OCI-LY3 (cell line): Measurements from ENCODE around the gene RAB5B.
A peak's percentile ranks its signal among the peaks of the same experiment; 100 is the strongest.
"Not testable (repeated sequence)": the region's sequence is repeated elsewhere in the genome, so short reads cannot be mapped to it uniquely, and the experiment has no call there.

Experiments
- H2AFZ ChIP-seq: fragments of 200-600, 300-600 bp; shearing (Covaris generic); 2 replicates; pipeline ENCODE4 v1.6.0; 2014; ENCODE audit warnings: antibody characterized with exemption, low read depth, low read length
- H3K27ac ChIP-seq: fragments of 200-600, 300-600 bp; sonication (generic); 2 replicates; pipeline ENCODE4 v1.5.1; 2014; ENCODE audit warnings: mild to moderate bottlenecking, low read length, moderate library complexity, mixed read lengths
- H3K27me3 ChIP-seq: fragments of 200-600, 300-600 bp; sonication (generic); 2 replicates; pipeline ENCODE4 v1.6.1; 2014; ENCODE audit warnings: low read depth, low read length, mixed read lengths
- H3K36me3 ChIP-seq: fragments of 200-600, 300-600 bp; sonication (generic); replicated peaks from 2 replicates; pipeline ENCODE3; 2014; ENCODE audit warnings: low read depth, low read length, mixed read lengths
- H3K4me1 ChIP-seq: fragments of 300-600, 200-600 bp; sonication (generic); 2 replicates; pipeline ENCODE4 v1.6.1; 2014; ENCODE audit warnings: low read length, mixed read lengths
- H3K4me2 ChIP-seq: fragments of 200-600, 300-600 bp; sonication (generic); 2 replicates; pipeline ENCODE4 v1.6.1; 2014; ENCODE audit warnings: low read length, mixed read lengths
- H3K4me3 ChIP-seq: fragments of 300-600, 200-600 bp; sonication (generic); 2 replicates; pipeline ENCODE4 v1.5.1; 2014; ENCODE audit warnings: antibody characterized with exemption, mild to moderate bottlenecking, low read length, moderate library complexity
- H3K79me2 ChIP-seq: fragments of 300-600, 200-600 bp; shearing (Covaris generic); 2 replicates; pipeline ENCODE4 v1.6.1; 2014; ENCODE audit warnings: mild to moderate bottlenecking, low read length, mixed read lengths
- H3K9ac ChIP-seq: fragments of 300-600, 200-600 bp; shearing (Covaris generic); 2 replicates; pipeline ENCODE4 v1.6.0; 2014; ENCODE audit warnings: mild to moderate bottlenecking, low read length, moderate library complexity
- H3K9me3 ChIP-seq: fragments of 200-600, 300-600 bp; shearing (Covaris generic); 2 replicates; pipeline ENCODE4 v1.6.1; 2014; ENCODE audit warnings: low read length, mixed read lengths; ENCODE audit not compliant: insufficient read depth
- H4K20me1 ChIP-seq: fragments of 200-600, 300-600 bp; sonication (generic); 2 replicates; pipeline ENCODE4 v1.6.1; 2016; ENCODE audit warnings: low read length, mixed read lengths; ENCODE audit not compliant: insufficient read depth
- EZH2phosphoT487 ChIP-seq: fragments of 200-600 bp; shearing (Covaris generic); IDR thresholded peaks from 2 replicates; pipeline ENCODE4 v1.6.1; 2018; ENCODE audit warnings: antibody characterized with exemption, mixed run types, low read depth
- TF ChIP-seq, protein P1 (sequence below): fragments of 200-600, 300-600 bp; sonication (generic); IDR thresholded peaks from 2 replicates; pipeline ENCODE4 v1.5.1; 2014; ENCODE audit warnings: antibody characterized with exemption, low read length, low read depth

Gene RAB5B

DNA sequence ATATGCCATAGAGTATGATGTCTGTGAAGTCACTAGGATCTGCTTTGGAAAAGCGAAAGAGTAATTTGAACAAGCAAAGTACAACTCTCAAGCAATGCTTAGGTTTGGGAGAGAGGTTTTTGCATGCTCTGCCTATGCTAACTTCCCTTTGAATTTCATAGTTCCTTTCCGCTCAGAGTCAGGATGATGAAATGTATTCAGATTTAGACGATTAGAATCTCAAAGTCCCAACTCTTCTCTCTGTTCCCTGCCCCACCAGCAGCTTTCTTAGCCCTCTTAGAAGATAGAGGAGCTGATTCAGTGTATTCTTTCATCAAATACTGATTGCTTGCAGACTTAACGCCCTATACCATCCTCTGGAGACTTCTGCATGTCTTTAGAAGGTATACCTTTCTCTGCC, 11.5 kb downstream of the RAB5B start:
- H3K4me2 ChIP-seq = no peak overlapping the region
- H3K4me3 ChIP-seq = no peak overlapping the region
- no peak overlapping the region for H2AFZ ChIP-seq
- H3K36me3 ChIP-seq = peaks cover 9% of the 10 kb centered on the region
- H3K27me3 ChIP-seq = no peaks in the 10 kb centered on the region
- H3K4me1 ChIP-seq = peaks cover 25% of the 10 kb centered on the region
- no peaks in the 10 kb centered on the region for H4K20me1 ChIP-seq
- no peak for TF ChIP-seq EZH2phosphoT487
- TF ChIP-seq, protein P1, sequence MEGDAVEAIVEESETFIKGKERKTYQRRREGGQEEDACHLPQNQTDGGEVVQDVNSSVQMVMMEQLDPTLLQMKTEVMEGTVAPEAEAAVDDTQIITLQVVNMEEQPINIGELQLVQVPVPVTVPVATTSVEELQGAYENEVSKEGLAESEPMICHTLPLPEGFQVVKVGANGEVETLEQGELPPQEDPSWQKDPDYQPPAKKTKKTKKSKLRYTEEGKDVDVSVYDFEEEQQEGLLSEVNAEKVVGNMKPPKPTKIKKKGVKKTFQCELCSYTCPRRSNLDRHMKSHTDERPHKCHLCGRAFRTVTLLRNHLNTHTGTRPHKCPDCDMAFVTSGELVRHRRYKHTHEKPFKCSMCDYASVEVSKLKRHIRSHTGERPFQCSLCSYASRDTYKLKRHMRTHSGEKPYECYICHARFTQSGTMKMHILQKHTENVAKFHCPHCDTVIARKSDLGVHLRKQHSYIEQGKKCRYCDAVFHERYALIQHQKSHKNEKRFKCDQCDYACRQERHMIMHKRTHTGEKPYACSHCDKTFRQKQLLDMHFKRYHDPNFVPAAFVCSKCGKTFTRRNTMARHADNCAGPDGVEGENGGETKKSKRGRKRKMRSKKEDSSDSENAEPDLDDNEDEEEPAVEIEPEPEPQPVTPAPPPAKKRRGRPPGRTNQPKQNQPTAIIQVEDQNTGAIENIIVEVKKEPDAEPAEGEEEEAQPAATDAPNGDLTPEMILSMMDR = no peak
- peak overlapping the region; percentile 22; the same call in 1 of the 2 replicates for H3K27ac ChIP-seq
- H3K9ac ChIP-seq = no peak overlapping the region
- no peaks in the 10 kb centered on the region for H3K79me2 ChIP-seq
- no peaks in the 10 kb centered on the region for H3K9me3 ChIP-seq

DNA sequence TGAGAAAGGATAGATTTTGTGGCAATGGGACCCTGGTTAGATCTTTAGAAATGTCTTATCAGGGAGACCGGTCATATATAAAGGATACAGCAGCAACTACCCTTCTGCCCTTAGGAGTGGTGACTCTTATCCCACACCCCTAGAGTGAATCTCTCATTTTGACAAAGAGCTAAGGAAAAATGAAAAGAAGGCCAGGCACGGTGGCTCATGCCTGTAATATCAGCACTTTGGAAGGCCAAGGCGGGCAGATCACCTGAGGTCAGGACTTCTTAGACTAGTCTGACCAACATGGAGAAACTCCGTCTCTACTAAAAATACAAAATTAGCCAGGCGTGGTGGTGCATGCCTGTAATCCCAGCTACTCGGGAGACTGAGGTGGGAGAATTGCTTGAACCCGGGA, 12.1 kb downstream of the RAB5B start:
- not testable (repeated sequence) for H3K9me3 ChIP-seq, H3K9ac ChIP-seq, H3K27me3 ChIP-seq, H4K20me1 ChIP-seq, H2AFZ ChIP-seq, H3K4me3 ChIP-seq, H3K79me2 ChIP-seq
- Histone ChIP-seq H3K4me2 (peak overlapping the region; percentile 46), H3K4me1 (peaks cover 25% of the 10 kb centered on the region), H3K36me3 (peaks cover 15% of the 10 kb centered on the region), H3K27ac (peak overlapping the region; percentile 41; the same call in 1 of the 2 replicates)

DNA sequence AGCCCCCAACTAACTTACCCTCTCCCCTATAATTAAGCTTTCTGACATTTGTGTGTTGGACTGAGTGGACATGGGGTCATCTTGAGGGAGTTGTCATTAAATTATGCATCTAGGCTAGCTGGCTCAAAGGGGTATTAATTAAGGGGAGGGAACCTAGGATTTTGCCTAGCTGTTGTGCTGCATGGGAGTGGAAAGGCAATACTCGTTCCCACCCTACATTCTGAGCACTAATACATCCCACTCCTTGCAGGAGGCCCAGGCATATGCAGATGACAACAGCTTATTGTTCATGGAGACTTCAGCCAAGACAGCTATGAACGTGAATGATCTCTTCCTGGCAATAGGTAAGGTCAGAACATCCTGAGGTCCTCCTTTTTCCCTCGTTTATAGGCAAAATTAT, 17.2 kb downstream of the RAB5B start:
- H3K4me3 ChIP-seq = no peak overlapping the region
- H4K20me1 ChIP-seq = no peaks in the 10 kb centered on the region
- no peaks in the 10 kb centered on the region for H3K27me3 ChIP-seq
- no peaks in the 10 kb centered on the region for H3K9me3 ChIP-seq
- H3K79me2 ChIP-seq = no peaks in the 10 kb centered on the region
- no peak overlapping the region for H3K27ac ChIP-seq
- no peak for TF ChIP-seq EZH2phosphoT487
- TF ChIP-seq, protein P1 = no peak
- peaks cover 22% of the 10 kb centered on the region for H3K36me3 ChIP-seq
- H3K9ac ChIP-seq = no peak overlapping the region
- peaks cover 12% of the 10 kb centered on the region for H3K4me1 ChIP-seq
- H3K4me2 ChIP-seq = no peak overlapping the region
- no peak overlapping the region for H2AFZ ChIP-seq

DNA sequence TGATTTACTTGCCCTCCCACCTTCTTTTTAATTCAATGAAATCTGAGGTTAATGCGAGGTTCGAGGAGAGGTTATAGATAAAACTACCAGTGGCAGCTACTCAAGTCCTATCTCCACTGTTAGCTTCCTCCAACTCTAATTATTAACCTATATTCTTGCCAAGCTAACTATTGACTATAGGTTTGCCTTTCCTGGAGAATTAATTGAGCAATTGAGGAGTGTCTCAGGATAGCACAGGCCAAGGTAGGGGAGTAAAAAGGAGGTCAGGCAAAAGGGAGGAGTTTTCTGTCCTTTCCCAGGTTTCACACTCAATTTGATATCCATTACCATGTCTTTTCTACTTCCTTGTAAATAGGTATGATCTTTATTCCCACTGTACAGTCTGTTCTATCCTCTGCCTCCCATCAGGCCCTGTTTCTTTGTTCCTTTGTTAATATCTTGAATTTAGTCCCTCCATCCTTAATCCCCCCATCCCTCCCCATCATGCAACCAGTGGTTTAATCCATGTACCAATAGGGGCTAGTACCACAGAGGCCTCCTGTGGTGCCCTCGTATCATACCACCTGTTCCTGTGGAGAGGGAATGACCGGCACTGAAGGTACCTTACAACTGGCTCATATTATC, 19.5 kb downstream of the RAB5B start:
- H4K20me1 ChIP-seq = no peaks in the 10 kb centered on the region
- H3K9me3 ChIP-seq = no peaks in the 10 kb centered on the region
- no peak overlapping the region for H3K9ac ChIP-seq
- TF ChIP-seq, protein P1 = no peak
- TF ChIP-seq EZH2phosphoT487 = no peak
- H3K27ac ChIP-seq = no peak overlapping the region
- no peak overlapping the region for H2AFZ ChIP-seq
- H3K4me1 ChIP-seq = no peaks in the 10 kb centered on the region
- H3K27me3 ChIP-seq = no peaks in the 10 kb centered on the region
- no peak overlapping the region for H3K4me3 ChIP-seq
- no peak overlapping the region for H3K4me2 ChIP-seq
- H3K79me2 ChIP-seq = no peaks in the 10 kb centered on the region
- H3K36me3 ChIP-seq = peaks cover 27% of the 10 kb centered on the region
